BJ (cell line): ENCODE results near the gene SPPL2A. TPM values are rescaled to one million over a fixed set of nuclear protein-coding genes. Genes with fewer than 3 reads are reported as not detected.

Source experiments
- CTCF ChIA-PET: fragments of 350-600 bp; formaldehyde crosslinking; extraction: SDS; loops from one replicate; lab custom pipeline; 2021; ENCODE audit warnings: antibody characterized with exemption, inconsistent platforms; lab: Yijun Ruan, JAX
- POLR2A ChIA-PET: fragments of 300-600 bp; sonication (Branson Sonifier 250); formaldehyde crosslinking; extraction: SDS; loops from one replicate; lab custom pipeline; 2021; ENCODE audit warnings: antibody characterized with exemption; lab: Charles Lee
- DNase-seq: peaks from one replicate; pipeline ENCODE4 v3.0.0-alpha.2; 2011; ENCODE audit warnings: low read depth
- H3K27me3 ChIP-seq: 2 replicates; pipeline ENCODE4 v1.6.0; 2011; ENCODE audit warnings: low read length; ENCODE audit not compliant: control insufficient read depth, insufficient read depth
- H3K36me3 ChIP-seq: 2 replicates; pipeline ENCODE4 v1.5.1; 2011; ENCODE audit warnings: low read length; ENCODE audit not compliant: control insufficient read depth, insufficient read depth
- H3K4me3 ChIP-seq: 2 replicates; pipeline ENCODE4 v1.5.1; 2011; ENCODE audit warnings: low read depth, mild to moderate bottlenecking, control low read depth, low read length
- CTCF ChIP-seq: IDR thresholded peaks from 2 replicates; pipeline ENCODE4 v1.5.1; 2011; ENCODE audit warnings: low read depth, mild to moderate bottlenecking, control low read depth, inconsistent platforms, low read length, moderate library complexity; ENCODE audit not compliant: insufficient read depth
- polyA plus RNA-seq: library from polyadenylated mRNA; depleted of rRNA; stranded (reverse); fragments of >200 nt; gene quantifications from 2 replicates; pipeline ENCODE4 v1.2.3, GENCODE V29; 2011

Gene SPPL2A
- polyA plus RNA-seq, 1 experiment: 48.6 TPM

DNA sequence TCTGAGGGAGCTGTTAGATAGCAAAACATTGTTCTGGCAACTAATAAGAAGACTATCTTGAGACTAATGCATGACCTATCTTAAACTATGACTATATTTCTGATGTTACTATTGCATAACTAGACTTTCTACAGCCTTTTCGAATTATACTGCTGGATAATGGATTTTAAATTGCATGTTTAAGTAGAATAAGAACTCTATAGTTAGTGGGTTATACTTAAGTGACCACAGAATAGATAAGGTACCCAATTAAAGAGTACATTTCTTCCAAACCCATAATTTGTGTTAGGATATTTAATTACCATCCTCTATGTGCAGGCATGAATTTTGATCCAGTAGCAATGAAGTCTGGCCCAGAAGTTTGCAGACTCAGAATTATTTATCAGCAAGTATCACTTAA lies 44.6 kb upstream of the SPPL2A start:
- POLR2A ChIA-PET: no interaction called here
- H3K4me3 ChIP-seq: no peak overlapping the region
- H3K36me3 ChIP-seq: no peaks in the 10 kb centered on the region
- no peak for DNase-seq
- CTCF ChIA-PET: interaction anchor here (0.6 to 1.6 kb wide), 2 partner anchors 16 to 68 kb away, joined by 3 to 5 read pairs; no protein-coding TSS in a partner anchor
- no peaks in the 10 kb centered on the region; the same call in 1 of the 2 replicates for H3K27me3 ChIP-seq
- TF ChIP-seq CTCF: no peak

DNA sequence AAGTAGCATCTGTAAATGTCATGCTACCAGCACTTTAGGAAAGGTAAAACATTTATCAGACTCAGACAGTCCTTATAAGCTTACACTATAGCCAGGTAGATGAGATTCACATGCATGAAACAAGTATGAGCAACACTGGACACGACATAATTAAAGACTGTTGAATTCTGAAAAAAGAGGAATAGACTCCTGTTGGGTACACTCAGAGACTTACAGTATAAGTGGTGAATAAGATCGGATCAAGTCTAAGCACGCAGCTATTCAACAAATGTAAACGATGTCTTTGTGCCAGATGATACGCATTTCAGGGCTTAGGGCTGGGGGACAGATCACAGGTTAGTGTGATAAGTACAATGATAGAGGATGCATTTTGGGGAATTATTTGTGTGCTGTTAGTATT lies 43.2 kb upstream of the SPPL2A start:
- ChIA-PET POLR2A (no interaction called here), CTCF (interaction anchor here (1.2 kb wide), 1 partner anchor 9 kb away, joined by 3 read pairs; no protein-coding TSS in a partner anchor)
- no peak for TF ChIP-seq CTCF
- H3K4me3 ChIP-seq: no peak overlapping the region
- no peak for DNase-seq
- H3K36me3 ChIP-seq: no peaks in the 10 kb centered on the region
- H3K27me3 ChIP-seq: no peaks in the 10 kb centered on the region; the same call in 1 of the 2 replicates

GRCh38 chr15:50803479-50804180 lies 38.1 kb upstream of the SPPL2A start:
- ChIA-PET POLR2A (no interaction called here), CTCF (interaction anchor here (1.1 kb wide), 1 partner anchor 43 kb away, joined by 3 read pairs; no protein-coding TSS in a partner anchor)
- no peaks in the 10 kb centered on the region; the same call in 1 of the 2 replicates for H3K27me3 ChIP-seq
- no peaks in the 10 kb centered on the region for H3K36me3 ChIP-seq
- DNase-seq: no peak
- TF ChIP-seq CTCF: no peak
- no peak overlapping the region for H3K4me3 ChIP-seq

DNA sequence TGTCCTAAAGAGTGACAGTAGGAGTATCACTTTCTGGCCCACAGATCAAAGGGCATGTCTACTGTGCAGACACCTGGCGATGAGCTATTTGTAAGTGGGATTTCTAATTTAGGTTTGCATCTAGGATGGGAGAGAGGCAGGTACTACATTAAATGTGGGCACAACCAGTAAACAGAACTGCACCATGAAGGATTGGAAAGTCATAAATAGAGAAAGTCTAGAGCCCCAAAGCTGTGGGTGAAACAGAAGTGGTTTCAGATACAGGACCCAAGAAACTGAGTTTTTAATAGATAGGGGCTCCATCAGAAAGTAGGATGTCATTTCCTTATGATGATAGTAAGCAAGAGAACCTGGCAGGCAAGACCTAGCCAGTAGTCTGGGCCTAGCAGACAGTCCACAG lies 35.2 kb upstream of the SPPL2A start:
- TF ChIP-seq CTCF: no peak
- H3K36me3 ChIP-seq: no peaks in the 10 kb centered on the region
- ChIA-PET CTCF (no interaction called here), POLR2A (no interaction called here)
- DNase-seq: no peak
- no peaks in the 10 kb centered on the region; the same call in 1 of the 2 replicates for H3K27me3 ChIP-seq
- no peak overlapping the region for H3K4me3 ChIP-seq

GRCh38 chr15:50798684-50799083 lies 33.2 kb upstream of the SPPL2A start:
- no peak for TF ChIP-seq CTCF
- DNase-seq: no peak
- ChIA-PET POLR2A (no interaction called here), CTCF (no interaction called here)
- H3K4me3 ChIP-seq: no peak overlapping the region
- no peaks in the 10 kb centered on the region; the same call in 1 of the 2 replicates for H3K27me3 ChIP-seq
- H3K36me3 ChIP-seq: no peaks in the 10 kb centered on the region
